Amniotic stem cell (primary cell): ENCODE measurements around the gene RNF217.
"Not testable (repeated sequence)": the region's sequence is repeated elsewhere in the genome, so short reads cannot be mapped to it uniquely, and the experiment has no call there.

Experiments
- DNase-seq: peaks from one replicate; lab custom pipeline; 2025; lab: John Stamatoyannopoulos, UW

Gene RNF217

DNA sequence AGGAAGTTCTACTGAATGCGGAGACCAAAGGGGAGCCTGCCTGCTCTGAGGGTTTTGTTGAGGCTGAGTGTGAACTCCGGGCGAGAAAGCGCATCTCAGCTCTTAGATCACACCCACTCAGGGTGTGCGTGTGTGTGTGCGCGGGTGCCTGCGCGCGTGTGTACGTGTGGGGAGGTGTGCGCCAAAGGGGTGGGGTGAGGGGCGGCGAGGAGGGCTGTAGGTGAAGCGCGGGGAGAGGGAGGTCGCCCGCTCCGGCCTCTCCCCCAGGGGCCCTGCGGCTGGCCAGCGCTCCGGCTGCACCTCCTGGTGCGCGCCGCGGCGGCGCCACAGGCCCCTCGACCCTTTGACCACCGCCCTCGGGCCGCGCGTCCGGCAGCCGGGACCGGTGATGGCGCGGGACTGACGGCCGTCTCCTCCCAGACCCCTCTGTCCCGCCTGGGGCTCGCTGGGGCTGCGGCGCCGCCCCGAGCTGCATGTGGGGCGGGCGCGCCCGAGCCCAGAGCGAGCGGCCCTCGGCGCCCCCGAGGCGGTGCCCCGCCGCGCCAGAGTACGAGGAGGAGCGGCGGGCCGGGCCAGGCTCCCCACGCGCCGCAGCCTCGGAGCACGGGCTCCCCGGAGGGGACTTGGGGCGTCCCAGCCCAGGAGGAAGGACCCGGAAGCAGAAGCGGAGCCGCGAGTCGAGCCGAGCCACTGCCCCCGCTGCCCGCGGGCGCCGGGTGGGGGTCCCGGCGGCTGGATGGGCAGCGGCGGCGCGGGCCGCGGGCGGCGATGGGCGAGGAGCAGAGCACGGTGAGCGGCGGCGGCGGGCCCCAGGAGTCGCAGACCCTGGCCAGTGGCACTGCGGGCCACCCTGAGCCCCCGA lies at the start of gene RNF217:
TSS of gene RNF217 (plus strand) at position 661 of the 862 bp plus-strand sequence. CDS start at position 769, 108 bp downstream.
- no peak for DNase-seq

GRCh38 chr6:124913056-124913455 lies 49.2 kb upstream of the RNF217 start:
- DNase-seq: no peak

DNA sequence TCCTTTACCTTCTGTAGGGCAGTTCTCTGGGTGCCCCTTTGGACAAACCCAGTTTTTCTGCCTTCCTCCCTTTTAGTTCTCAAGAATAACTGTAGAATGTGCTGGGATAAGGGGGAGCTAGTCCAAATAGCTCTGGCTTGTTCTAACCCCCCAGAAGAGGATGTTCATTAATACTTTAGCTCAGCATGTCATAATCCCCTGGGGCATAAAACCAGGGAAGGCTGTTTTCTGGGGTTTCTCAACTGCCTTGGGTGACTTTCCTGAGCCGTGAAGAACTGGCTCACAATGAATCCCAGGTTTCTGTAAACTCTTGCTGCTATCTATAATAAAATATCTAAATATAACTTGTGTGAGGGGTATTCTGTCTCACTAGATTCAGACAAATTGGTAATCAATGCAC lies 44.5 kb upstream of the RNF217 start:
- DNase-seq: no peak

GRCh38 chr6:124919703-124920102 lies 42.5 kb upstream of the RNF217 start:
- not testable (repeated sequence) for DNase-seq

GRCh38 chr6:124924333-124924759 lies 37.9 kb upstream of the RNF217 start:
- no peak for DNase-seq

DNA sequence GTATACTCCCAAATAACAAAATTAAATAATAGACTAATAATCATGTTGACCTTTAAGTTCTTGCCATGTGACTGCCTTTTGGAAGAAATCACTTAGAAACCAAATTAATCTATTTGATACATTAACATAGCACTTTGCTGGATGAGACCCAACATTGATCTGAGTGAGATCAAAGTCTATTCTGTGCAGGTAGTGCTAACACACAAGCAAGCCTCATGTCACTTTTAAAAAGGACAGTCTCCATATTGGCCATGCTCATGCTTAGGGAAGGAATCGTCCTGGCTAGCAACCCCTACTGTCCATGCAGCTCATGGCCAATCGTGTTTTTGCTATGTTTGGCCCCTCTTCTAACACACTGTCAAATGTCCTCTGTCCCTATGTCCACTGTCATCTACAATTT lies 35.8 kb upstream of the RNF217 start:
- DNase-seq: no peak

DNA sequence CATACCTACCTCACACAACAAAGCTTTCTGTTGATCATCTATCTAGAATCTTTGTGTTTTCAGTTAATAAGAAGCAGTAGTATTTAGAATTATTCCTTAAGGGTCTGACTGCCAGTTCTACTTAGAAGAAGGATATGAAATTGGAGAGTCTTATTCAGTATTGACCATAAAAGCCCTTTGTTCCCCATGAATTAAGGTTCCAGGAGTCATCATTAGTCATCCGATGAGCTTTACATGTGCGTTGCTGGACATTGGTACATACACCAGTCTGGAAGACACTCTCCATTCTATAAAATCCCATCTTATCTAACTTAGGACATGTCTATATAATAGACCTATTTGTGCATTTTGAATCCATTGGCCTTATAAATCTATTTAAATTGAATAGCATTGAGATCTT lies 34.4 kb upstream of the RNF217 start:
- no peak for DNase-seq

- DNase-seq: no peak
These were observed 33.4 kb upstream of the RNF217 start for GRCh38 chr6:124928851-124929250.

- no peak for DNase-seq
These were observed 24.6 kb upstream of the RNF217 start for GRCh38 chr6:124937645-124938044.

- no peak for DNase-seq
These were observed 21.0 kb upstream of the RNF217 start for GRCh38 chr6:124941259-124941658.

DNA sequence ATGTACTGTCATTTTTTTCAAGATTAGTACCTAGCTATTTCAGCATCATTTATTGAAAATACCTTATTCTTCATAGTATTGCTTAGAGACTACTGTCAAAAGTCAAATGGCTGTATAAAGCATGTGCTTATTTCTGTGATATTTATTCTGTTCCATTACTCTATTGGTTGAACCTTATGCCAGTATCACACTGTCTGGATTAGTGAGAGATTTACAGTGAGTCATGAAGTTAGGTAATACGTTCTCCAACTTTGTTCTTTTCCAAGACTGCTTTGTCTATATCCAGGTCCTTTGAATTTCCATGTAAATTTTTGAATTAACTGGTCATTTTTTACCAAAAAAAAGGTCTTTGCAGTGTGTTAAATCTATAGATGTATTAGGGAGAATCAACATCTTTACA lies 18.6 kb upstream of the RNF217 start:
- DNase-seq: no peak

GRCh38 chr6:124947971-124948451 lies 14.2 kb upstream of the RNF217 start:
- no peak for DNase-seq

DNA sequence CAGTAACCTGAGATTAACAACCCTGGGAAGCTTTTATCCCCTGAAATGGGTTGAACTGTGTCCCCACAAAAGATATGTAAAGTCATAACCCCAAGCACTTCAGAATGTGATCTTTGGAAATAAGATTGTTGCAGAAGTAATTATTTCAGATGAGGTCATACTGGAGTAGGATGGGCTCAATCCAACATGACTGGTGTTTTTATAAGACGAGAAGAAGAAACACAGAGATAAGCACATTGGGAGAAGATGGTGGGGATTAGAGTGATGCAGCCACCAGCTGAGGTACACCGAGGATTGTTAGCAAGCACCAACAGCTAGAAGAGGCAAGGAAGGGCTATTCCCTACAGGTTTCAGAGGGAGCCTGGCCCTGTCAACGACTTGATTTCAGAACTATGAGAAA lies 12.5 kb upstream of the RNF217 start:
- no peak for DNase-seq

- no peak for DNase-seq
These were observed 8.4 kb upstream of the RNF217 start for GRCh38 chr6:124953808-124954207.

- no peak for DNase-seq
These were observed 7.0 kb upstream of the RNF217 start for GRCh38 chr6:124955108-124955856.

- no peak for DNase-seq
These were observed 6.2 kb upstream of the RNF217 start for GRCh38 chr6:124956018-124956417.

DNA sequence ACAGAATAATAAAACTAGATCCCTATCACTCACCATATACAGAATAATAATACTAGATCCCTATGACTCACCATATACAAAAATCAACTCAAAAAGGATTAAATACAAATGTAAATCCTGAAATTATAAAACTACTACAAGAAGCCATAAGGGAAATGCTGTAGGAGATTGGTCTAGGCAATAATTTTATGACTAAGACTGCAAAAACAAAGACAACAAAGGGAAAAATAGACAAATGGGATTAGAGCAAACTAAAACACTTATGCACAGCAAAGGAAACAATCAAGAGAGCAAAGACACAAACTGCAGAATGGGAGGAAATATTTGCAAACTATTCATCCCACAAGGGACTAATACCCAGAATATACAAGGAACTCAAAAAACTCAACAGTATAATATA lies 4.1 kb upstream of the RNF217 start:
- DNase-seq: no peak

- DNase-seq: no peak
These were observed 3.4 kb upstream of the RNF217 start for GRCh38 chr6:124958759-124959354.

DNA sequence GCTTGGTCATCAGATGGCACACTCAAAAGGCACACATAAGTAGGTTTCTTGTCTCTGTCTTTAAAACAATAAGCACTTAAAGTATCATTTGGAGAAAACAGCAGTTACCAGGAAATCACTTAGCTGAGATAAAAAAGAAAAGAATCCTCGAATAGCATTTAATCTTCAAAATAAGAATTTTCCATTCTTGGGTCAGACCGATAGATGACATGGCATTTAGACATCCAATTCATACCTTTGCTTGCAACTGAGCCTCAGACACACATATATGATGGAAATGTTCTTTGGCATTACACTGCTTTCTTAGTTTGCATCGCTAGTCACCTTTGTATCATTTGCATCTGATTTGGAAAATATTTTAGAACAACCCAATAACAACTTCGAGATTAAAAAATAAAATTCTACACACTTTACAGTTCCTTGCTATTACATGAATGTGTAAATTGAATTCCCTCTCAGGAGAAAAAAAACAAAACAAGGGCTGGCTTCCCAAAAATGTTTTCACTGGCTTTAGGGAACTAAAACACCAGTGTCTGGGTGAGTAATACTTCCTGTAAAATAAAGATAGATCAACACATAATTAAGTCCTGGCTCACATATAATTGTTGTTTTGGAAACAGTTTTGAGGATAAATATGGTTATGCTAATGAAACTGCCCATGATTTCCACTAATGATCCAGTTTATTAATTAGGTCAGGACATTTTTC lies 1.3 kb upstream of the RNF217 start:
- DNase-seq: no peak

GRCh38 chr6:124961464-124961776 lies 817 bp upstream of the RNF217 start:
- DNase-seq: no peak

DNA sequence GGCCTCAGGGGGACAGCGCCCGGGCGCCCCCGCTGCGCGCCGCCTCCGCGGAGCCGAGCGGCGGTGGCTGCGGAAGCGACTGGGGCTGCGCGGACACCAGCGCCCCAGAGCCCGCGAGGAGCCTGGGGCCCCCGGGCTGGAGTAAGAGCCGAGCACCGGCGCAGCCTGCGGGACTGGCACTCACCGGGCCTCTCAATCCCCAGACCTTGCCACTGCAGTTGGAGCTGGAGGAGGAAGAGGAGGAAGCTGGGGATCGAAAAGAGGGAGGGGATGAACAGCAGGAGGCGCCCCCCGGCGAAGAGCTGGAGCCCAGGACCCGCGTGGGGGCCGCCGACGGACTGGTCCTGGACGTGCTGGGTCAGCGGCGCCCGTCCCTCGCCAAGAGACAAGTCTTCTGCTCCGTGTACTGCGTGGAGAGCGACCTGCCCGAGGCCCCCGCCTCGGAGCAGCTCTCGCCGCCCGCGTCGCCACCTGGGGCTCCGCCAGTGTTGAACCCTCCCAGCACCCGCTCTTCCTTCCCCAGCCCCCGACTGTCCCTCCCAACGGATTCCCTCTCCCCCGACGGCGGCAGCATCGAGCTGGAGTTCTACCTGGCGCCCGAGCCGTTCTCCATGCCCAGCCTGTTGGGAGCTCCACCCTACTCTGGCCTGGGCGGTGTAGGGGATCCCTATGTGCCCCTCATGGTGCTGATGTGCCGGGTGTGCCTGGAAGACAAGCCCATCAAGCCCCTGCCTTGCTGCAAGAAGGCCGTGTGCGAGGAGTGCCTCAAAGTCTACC lies 590 bp downstream of the RNF217 start:
- DNase-seq: no peak

- no peak for DNase-seq
These were observed 1.2 kb downstream of the RNF217 start for GRCh38 chr6:124963416-124963785.
